ENCODE measurements around the gene PCMT1.
"Not testable (repeated sequence)": the region's sequence is repeated elsewhere in the genome, so short reads cannot be mapped to it uniquely, and the experiment has no call there.

PCMT1 gene

DNA sequence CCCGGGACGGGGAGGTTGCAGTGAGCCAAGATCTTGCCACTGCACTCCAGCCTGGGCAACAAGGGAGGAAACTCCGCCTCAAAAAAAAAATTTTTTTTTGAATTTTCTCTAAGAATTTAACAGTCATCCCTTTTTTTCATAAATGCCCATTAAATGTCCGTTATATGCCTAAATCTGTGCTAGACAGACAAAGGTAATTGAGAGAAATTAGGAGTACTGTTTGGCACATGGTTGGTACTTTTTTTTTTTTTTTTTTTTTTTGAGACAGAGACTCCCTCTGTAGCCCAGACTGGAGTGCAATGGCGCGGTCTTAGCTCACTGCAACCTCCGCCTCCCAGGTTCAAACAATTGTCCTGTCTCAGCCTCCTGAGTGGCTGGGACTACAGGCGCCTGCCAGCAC lies 1.7 kb downstream of the PCMT1 start:
- no peak for DNase-seq

DNA sequence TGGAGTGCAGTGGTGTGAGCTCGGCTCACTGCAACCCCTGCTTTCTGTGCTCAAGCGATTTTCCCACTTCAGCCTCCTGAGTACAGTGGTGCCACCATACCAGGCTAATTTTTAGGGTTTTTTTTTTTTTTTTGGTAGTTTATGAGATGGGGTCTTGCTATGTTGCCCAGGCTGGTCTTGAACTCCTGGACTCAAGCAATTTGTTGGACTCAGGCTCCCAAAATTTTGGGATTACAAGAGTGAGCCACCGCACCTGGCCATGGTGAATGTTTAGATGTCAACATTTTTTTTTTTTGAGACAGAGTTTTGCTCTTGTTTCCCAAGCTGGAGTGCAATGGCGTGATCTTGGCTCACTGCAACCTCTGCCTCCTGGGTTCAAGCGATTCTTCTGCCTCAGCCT lies 2.4 kb downstream of the PCMT1 start:
- not testable (repeated sequence) for DNase-seq

DNA sequence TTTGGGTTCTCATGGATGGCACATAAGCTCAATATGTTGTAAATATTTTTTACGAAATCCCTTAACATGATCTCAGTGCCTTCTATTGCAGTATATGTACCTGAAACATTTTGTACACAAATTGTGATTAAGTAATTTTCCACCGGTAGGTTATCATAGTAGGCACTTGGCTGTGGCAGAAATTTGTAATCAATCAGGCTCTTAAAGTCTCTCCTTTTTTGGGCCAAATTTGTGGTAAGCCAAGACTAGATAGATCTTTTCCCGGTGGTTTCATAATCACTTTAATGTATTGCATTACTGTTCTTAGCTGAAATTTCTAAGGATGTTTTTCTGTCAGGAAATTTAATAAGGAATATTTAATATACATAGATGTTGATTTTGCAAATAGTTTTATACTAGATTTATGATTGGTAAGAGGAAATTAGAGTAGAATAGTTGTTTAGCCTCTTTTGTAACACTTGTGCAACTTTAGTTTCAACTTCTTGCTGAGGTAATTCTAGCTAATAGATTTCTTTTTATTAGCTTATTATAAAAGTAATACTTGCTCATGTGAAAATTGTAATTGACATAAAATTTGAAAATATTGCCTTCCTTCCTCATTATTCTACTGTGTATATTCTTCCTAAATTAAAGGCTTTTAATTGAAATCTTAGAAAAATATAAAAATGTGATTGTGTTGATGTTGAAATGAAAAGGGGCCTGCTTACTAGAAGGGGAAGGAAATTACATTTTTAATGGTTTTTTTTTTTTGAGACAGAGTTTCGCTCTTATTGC lies 3.2 kb downstream of the PCMT1 start:
- no peak for DNase-seq

DNA sequence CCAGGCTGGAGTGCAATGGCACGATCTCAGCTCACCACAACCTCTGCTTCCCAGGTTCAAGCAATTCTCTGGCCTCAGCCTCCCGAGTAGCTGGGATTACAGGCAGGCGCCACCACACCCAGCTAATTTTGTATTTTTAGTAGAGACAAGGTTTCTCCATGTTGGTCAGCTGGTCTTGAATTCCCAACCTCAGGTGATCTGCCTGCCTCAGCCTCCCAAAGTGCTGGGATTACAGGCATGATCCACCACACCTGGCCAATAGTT lies 3.8 kb downstream of the PCMT1 start:
- not testable (repeated sequence) for DNase-seq

DNA sequence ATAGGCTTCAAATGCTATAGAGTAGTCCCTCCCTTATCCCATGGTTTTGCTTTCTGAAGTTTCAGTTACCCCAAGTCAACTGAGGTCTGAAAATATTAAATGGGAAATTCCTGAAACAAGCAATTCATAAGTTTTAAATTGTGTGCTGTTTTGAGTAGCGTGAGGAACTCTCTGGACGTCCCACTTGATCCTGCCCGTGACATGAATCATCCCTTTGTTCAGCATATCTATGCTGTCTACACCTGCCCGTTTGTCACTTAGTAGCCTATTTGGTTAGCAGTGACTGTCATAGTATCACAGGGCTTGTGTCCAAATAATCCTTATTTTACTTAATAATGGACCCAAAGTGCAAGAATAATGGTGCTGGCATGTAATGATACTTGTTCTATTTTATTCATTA lies 5.0 kb downstream of the PCMT1 start:
- DNase-seq = no peak

DNA sequence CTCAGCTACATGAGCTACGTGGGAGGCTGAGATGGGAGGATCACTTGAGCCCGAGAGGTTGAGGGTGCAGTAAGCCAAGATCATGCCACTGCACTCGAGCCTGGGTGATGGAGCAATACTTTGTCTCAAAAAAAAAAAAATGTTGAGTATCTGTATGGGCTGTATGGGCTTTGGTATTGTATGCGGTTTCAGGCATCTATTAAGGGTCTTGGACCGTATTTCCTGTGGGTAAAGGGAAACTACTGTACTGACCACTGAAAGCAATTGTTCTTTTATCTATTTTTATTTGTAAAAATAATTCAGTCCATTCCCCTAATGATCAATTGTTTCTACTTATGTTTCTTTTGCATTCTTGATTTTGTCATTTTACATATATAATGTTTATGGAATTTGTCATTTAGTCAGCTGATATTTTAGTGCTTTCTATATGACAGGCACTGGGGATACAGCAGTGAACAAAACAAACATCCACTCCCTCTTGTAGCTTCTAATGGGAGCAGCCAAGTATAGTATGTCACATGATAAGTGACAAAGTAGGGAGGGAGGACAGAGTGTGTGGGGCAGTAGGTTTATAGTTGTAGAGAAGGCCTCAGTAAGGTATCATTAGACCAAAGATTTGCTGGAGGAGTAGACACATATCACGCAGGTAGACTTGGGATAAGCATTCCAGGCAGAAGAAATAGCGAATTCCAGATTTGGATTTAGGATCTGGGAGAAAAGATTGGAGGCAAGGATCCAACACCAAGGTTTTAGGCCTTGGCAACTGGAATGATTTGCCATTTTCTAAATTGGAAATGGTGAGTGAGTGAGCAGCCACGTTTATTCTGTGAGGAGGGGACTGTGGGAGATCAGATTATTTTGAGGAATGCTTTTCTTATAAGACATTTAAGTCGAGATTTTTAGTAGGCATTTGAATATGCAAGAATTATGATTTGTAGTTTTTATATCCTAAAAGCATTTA lies 6.0 kb downstream of the PCMT1 start:
- DNase-seq = no peak

DNA sequence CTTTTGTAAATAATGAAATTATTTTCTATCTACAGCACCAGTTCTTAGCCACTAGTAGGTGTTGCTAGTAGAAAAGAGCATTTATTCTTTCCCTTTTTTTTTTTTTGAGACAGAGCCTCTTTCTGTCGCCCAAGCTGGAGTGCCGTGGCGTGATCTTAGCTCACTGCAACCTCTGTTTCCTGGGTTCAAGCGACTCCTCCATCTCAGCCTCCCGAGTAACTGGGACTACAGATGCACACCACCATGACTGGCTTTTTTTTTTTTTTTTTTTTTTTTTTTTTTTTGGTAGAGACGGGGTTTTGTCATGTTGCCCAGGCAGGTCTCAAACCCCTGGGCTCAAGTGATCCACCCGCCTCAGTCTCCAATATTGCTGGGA lies 6.7 kb downstream of the PCMT1 start:
- no peak for DNase-seq

DNA sequence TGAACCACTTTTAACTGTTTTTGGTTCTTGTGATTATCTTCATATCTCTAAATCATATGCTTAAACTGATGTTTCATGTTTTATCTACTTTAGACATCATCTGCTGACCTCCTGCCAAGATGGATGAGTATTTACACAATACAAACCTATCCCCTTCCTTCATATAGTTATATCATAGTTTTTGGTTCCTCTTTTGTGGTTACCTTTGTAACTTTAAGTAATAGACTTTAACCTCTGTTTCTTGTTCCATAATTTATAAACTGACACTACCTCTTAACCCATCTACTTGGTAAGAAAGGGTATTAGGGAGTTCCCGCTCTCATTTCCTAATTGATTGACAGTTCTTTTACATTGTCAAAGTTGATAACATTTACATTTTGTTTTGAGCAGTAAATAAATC lies 11.9 kb downstream of the PCMT1 start:
- DNase-seq = no peak

DNA sequence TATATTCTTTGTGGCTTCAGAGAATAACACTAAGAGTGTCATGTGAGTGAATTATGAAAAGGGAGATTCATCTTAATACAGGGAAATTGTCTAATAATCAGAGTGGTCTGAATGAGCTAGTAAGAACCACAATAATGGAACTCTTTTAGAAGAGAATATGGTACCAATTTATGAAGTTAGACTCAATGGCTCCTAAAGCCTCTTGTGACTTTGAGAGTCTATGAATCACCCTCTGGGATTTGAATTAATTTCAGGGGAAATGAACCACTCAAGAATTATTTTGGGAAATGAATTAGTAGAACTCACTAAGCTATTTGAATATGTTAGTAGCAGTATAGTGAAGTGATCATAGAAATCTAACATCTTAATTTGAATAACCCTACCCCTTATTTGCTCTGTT lies 14.3 kb downstream of the PCMT1 start:
- peak; percentile 56 for DNase-seq

DNA sequence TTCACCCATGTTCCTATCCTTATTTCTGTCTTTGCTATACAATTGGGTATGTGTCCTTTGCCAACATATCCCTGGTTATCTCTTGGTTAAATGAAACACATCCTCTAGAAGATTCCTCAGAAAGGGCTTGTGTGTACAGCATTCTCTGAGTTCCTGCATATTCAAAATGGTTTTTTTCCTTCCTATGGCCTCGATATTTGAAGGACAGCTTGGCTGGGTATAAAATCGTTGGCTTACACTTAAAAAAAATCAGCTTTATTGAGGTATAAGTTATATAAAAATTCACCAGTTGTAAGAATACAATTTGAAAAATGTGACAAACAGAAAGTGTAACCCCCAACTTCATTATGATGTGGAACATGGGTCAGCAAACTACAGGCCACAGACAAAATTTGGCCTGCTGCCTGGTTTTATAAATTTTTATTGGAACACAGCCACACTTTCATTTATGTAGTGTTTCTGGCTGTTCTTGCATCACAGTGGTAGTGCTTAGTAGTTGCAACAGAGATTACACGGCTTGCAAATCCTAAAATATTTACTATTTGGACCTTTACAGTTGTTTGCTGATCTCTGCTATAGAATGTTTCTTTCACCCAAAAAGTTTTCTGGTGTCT lies 16.7 kb downstream of the PCMT1 start:
- peak; percentile 60 for DNase-seq

DNA sequence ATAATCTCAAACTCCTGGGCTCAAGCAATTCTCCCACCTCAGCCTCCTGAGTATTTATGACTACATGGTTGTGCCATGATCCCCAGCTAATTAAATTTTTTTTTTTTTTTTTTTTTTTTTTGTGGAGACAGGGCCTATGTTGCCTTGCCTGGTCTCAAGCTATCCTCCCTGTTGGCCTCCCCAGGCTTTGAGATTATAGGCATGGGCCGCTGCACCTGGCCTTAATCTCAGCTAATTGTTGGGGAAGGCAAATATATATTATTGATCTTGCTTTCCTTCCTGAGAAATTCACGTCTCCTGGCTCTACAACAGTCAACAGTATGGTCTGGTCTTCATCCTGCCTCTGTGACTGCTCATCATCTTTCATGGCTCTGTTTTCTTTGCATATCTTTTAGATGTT lies 20.1 kb downstream of the PCMT1 start:
- no peak for DNase-seq

DNA sequence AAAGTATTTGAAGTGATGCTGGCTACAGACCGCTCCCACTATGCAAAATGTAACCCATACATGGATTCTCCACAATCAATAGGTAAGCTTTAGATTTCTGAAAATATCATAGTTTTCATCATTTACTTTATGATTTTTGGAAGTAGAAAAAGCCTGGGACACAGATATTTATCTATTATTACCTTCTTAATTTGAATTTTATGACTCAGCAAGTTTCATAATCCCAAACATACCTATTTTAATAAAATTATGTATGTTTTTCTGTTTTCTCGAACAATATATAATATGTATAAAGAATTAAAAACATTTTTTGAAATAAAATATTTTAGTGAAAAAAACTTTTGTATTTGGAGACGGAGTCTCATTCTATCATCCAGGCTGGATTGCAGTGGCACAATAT lies 21.6 kb downstream of the PCMT1 start:
- DNase-seq = no peak

DNA sequence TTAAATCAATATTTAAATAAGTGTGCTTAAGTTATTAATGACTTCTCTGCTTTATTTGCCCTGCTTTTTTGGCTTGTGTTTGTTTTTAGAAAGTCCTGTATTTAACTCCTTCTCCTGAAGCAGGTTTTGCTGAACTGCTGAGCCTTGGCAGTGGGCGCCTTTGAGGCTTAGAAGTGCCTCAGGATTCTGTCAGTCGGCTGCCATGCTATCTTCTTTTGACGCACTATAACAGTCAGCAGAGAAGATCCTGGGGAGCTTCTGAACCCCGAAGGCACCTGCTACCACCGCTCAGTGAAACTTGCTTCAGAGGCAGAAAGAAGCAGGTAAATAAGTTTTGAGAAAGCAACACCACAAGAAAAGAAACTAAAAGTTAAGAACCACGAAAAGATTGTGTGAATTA lies 22.4 kb downstream of the PCMT1 start:
- DNase-seq = no peak

DNA sequence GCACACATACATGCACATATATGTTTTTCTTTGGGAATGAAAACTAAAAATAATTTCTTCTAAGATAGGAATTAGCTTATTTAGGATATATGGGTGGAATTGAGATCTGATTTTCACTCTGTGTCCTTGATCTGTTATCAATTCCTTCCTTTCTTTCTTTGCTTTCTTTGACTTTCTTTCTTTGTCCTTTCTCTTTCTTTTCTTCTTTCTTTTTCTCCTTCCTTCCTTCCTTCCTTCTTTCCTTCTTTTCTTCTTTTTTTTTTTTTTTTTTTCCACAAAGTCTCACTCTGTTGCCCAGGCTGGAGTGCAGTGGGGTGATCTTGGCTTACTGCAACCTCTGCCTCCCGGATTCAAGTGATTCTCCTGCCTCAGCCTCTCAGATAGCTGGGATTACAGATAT lies 28.1 kb downstream of the PCMT1 start:
- no peak for DNase-seq

DNA sequence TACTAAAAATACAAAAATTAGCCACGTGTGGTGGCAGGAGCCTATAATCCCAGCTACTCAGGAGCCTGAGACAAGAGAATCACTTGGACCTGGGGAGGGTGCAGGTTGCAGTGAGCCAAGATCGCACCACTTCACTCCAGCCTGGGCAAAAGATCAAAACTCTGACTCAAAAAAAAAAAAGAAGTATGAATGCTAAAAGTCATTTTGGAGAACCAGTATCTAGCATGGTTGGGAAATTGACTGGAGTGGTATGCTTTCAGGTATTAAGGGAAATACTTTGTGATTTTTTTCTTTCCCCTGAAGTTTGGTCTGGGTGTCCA lies 30.1 kb downstream of the PCMT1 start:
- DNase-seq = no peak

DNA sequence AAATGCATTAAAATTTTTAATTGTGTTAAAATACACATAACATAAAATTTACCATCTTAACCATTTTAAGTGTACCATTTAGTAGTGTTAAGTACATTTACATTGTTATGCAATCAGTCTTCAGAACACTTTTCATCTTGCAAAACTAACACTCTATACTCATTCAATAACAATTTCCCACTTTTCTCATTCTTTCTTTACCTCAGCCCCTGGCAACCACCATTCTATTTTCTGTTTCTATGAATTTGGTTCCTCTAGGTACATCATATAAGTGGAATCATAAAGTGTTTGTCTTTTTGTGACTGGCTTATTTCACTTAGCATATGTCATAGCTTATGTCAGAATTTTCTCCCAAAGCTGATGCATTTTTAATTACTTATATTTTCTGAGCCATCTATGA lies 32.2 kb downstream of the PCMT1 start:
- DNase-seq = no peak

DNA sequence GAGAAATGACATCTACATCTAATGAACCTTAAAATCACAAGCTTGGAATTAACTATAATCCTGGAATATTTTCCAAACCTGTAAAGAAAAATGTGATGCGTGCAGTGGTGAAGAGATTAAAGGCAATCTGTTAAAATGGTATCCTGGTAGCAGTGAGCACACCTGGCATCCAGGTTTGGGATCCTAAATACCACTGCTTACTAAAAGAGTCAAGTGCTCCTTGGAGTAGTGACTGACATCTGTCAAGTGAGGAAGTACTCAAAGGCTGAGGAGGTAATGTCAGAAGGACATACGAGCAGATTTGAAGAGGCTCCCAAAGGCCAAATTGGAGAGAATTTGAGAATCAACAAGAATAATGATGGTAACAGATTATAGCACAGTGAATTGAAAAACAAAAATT lies 32.8 kb downstream of the PCMT1 start:
- no peak for DNase-seq

DNA sequence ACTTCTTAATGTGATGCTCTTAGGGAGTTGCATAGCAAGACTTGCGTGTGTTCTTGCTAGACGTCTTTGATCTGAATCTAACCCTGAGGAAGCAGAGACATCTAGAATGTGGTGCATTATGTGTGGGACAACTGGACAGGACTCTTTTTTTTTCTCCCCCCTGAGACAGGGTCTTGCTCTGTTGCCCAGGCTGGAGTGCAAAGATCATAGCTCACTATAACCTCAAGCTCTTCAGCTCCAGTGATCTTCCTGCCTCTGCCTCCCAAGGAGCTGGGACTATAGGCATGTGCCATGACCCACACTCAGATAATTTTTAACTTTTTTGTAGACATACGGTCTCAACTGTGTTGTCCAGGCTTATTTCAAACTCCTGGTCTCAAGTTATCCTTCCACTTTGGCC lies 34.0 kb downstream of the PCMT1 start:
- no peak for DNase-seq

DNA sequence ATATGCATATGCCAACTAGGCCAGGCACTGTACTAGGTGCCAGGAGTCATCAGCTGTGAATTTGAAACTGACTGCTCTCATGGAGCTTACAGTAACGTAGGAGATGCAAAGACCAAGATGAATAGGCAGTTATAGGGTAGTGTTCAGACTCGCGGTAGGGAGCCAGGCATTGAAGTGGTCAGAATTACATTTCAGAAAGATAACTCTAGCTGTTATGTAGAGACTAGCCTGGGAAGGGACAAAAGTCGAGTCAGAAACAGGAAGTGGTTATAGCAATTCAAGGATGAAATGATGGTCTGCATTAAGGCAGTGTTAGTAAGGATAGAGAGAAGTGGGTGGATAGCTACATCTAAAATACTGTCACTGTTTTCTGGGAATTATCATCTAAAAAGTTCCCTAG lies 56.6 kb downstream of the PCMT1 start:
- DNase-seq = peak; percentile 20

DNA sequence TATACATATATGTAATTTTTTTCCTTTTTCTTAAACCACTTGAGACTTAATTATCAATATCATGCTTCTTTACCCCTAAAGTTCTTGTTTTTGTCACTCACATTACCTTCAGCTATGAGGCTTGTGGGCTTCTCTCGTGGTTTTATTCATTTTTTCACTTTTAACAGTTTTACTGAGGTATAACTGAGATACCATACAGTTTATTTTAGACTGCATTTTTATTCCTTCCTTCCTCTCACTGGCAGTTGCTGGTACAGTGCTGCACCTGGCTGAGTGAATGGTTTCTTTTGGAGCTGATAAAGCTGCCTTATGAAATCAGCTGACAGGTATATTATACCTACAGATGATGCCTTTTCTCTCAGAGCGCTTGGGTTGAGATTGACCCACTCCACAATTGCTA lies 60.3 kb downstream of the PCMT1 start:
- no peak for DNase-seq

DNA sequence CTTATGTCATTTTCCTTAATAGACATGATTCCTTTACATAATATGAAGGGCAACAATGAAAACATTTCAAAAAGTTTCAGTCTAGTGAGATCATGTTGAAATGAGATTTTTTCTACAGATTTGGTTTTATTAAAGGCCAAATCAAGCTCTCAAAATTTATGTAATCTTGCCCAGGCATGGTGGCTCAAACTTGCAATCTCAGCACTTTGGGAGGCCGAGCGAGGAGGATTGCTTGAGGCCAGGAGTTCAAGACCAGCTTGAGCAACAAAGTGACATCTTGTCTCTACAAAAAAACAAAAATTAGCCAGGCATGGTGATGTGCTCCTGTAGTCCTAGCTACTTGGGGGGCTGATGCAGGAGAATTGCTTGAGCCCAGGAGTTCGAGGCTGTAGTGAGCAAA lies 63.8 kb downstream of the PCMT1 start:
- DNase-seq = no peak

DNA sequence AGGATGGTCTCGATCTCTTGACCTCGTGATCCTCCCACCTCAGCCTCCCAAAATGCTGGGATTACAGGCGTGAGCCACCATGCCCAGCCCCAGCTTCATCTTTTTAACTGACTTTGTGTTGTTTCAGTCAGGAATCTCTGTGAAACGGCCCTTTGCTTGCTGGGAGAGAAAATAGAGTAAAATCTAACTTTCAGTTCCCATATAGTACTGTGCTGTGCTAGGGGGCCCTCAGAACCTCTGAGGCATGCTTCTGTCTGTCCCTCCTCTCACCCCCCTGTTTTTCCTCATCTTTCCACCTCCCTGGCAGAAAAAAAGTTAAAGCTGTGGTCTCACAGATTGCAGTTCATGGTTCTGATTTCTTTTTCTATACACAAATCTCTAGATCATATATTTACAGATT lies 66.2 kb downstream of the PCMT1 start:
- DNase-seq = no peak

DNA sequence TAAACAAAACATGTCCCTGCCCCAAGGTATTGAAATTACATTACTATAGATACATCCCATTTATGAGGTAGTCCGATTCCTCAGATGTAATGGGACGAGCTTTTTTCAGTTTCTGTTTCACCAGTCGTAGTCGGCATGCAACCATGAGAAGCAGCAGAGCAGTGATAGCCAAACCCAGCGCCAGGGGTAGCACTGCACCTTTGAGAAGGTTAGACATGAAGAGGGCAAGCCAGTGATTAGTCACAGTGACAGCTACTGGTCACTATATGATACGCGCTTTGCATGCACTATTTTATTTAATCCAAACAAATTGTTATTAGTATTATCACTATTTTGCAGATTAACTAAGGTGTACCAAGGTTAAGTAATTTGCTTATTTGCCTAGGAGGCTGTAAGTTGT lies 71.0 kb downstream of the PCMT1 start:
- DNase-seq = no peak

DNA sequence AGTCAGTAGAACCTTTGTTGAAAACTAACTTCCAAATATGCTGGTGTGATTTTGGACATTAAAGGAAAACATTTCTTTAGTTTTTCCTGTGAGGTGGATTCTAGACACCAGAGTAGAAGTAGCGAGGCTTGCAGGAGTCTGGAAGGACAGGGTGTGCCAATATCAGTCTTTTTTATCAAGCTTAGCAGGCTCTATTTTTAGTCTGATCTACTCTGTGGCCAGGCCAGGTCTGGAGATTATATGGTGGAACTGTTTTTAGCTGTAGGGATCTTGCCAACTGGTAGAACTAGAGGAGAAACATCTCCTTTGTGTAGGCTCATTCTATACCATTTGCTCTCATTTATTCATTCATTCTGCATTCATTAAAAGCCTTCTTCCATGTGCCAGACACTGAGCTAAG lies 72.0 kb downstream of the PCMT1 start:
- no peak for DNase-seq
